HG03280 (cell line): ENCODE measurements around the gene SESTD1.

Experiments used
- ATAC-seq: cut with Tn5 transposase; IDR thresholded peaks from one replicate; pipeline ENCODE4 v1.9.1; 2021; ENCODE audit warnings: mild to moderate bottlenecking, moderate library complexity; ENCODE audit not compliant: unreplicated experiment

Gene SESTD1

GRCh38 chr2:179193759-179194394, 70.8 kb downstream of the SESTD1 start:
- ATAC-seq: no peak

GRCh38 chr2:179191110-179191509, 73.5 kb downstream of the SESTD1 start:
- ATAC-seq: no peak

GRCh38 chr2:179186126-179186525, 78.5 kb downstream of the SESTD1 start:
- no peak for ATAC-seq

- no peak for ATAC-seq
These were observed 80.0 kb downstream of the SESTD1 start for GRCh38 chr2:179184610-179185009.

GRCh38 chr2:179181002-179181401, 83.6 kb downstream of the SESTD1 start:
- no peak for ATAC-seq

- ATAC-seq: no peak
These were observed 84.4 kb downstream of the SESTD1 start for GRCh38 chr2:179180242-179180641.

- no peak for ATAC-seq
These were observed 84.9 kb downstream of the SESTD1 start for GRCh38 chr2:179179719-179180118.

GRCh38 chr2:179177694-179178093, 86.9 kb downstream of the SESTD1 start:
- ATAC-seq: no peak

GRCh38 chr2:179174240-179174639, 90.4 kb downstream of the SESTD1 start:
- ATAC-seq: no peak

- no peak for ATAC-seq
These were observed 91.7 kb downstream of the SESTD1 start for GRCh38 chr2:179172894-179173293.

- ATAC-seq: no peak
These were observed 93.3 kb downstream of the SESTD1 start for GRCh38 chr2:179171371-179171770.

- ATAC-seq: no peak
These were observed 93.7 kb downstream of the SESTD1 start for GRCh38 chr2:179170901-179171300.

- no peak for ATAC-seq
These were observed 99.2 kb downstream of the SESTD1 start for GRCh38 chr2:179165356-179166000.

- ATAC-seq: no peak
These were observed 123.4 kb downstream of the SESTD1 start for GRCh38 chr2:179141206-179141605.

- ATAC-seq: no peak
These were observed 124.1 kb downstream of the SESTD1 start for GRCh38 chr2:179140571-179140970.

GRCh38 chr2:179139506-179139905, 125.1 kb downstream of the SESTD1 start:
- ATAC-seq: no peak

- no peak for ATAC-seq
These were observed 127.4 kb downstream of the SESTD1 start for GRCh38 chr2:179137200-179137759.

- no peak for ATAC-seq
These were observed 131.6 kb downstream of the SESTD1 start for GRCh38 chr2:179133016-179133415.

GRCh38 chr2:179132076-179132475, 132.6 kb downstream of the SESTD1 start:
- ATAC-seq: no peak

GRCh38 chr2:179130560-179130959, 134.1 kb downstream of the SESTD1 start:
- no peak for ATAC-seq

- ATAC-seq: peak; percentile 51
These were observed 134.9 kb downstream of the SESTD1 start for GRCh38 chr2:179129574-179130238.

- ATAC-seq: no peak
These were observed 139.2 kb downstream of the SESTD1 start for GRCh38 chr2:179125404-179125803.
